Nephron progenitor cell (in vitro differentiated cells): Measurements from ENCODE around the gene DLG5.

Experiments used
- DNase-seq: peaks from one replicate; pipeline ENCODE4 v3.0.0; 2021
- H3K27ac Mint-ChIP-seq: 2 replicates; pipeline ENCODE4 v1.8.0; 2021; ENCODE audit warnings: mild to moderate bottlenecking, moderate library complexity, mixed read lengths
- H3K27me3 Mint-ChIP-seq: 2 replicates; pipeline ENCODE4 v1.8.0; 2021; ENCODE audit warnings: mild to moderate bottlenecking, low read depth, mixed read lengths; ENCODE audit not compliant: poor library complexity
- H3K36me3 Mint-ChIP-seq: 2 replicates; pipeline ENCODE4 v1.8.0; 2021; ENCODE audit warnings: low read depth, mixed read lengths
- H3K4me1 Mint-ChIP-seq: 2 replicates; pipeline ENCODE4 v1.8.0; 2021; ENCODE audit warnings: mixed read lengths
- H3K4me3 Mint-ChIP-seq: 2 replicates; pipeline ENCODE4 v1.8.0; 2021; ENCODE audit warnings: mild to moderate bottlenecking, moderate library complexity, mixed read lengths
- H3K9me3 Mint-ChIP-seq: 2 replicates; pipeline ENCODE4 v1.8.0; 2021; ENCODE audit warnings: mild to moderate bottlenecking, moderate library complexity, mixed read lengths
- CTCF ChIP-seq: fragments of 200-600 bp; sonication (generic); IDR thresholded peaks from 2 replicates; pipeline ENCODE4 v1.5.0; 2021; ENCODE audit warnings: antibody characterized with exemption

The DLG5 gene

GRCh38 chr10:77887631-77888355, 38.8 kb downstream of the DLG5 start:
- Mint-ChIP-seq H3K9me3 (no peaks in the 10 kb centered on the region), H3K27ac (peak overlapping the region; percentile 34), H3K4me3 (peak overlapping the region; percentile 58), H3K36me3 (no peaks in the 10 kb centered on the region), H3K27me3 (peaks cover 3% of the 10 kb centered on the region), H3K4me1 (peaks cover 89% of the 10 kb centered on the region)
- TF ChIP-seq CTCF: no peak
- DNase-seq: no peak

GRCh38 chr10:77886795-77887355, 39.7 kb downstream of the DLG5 start:
- no peak overlapping the region for H3K4me3 Mint-ChIP-seq
- H3K27ac Mint-ChIP-seq: no peak overlapping the region
- peaks cover 90% of the 10 kb centered on the region for H3K4me1 Mint-ChIP-seq
- H3K36me3 Mint-ChIP-seq: no peaks in the 10 kb centered on the region
- H3K9me3 Mint-ChIP-seq: no peaks in the 10 kb centered on the region
- TF ChIP-seq CTCF: no peak
- H3K27me3 Mint-ChIP-seq: peaks cover 3% of the 10 kb centered on the region
- DNase-seq: no peak

- no peak overlapping the region for H3K27ac Mint-ChIP-seq
Observed at GRCh38 chr10:77884181-77884580, 42.4 kb downstream of the DLG5 start.

GRCh38 chr10:77881636-77882035, 44.9 kb downstream of the DLG5 start:
- Mint-ChIP-seq H3K27ac (no peak overlapping the region), H3K4me1 (peaks cover 80% of the 10 kb centered on the region), H3K36me3 (peaks cover 4% of the 10 kb centered on the region), H3K9me3 (no peaks in the 10 kb centered on the region), H3K4me3 (no peak overlapping the region), H3K27me3 (no peaks in the 10 kb centered on the region)
- no peak for TF ChIP-seq CTCF
- DNase-seq: no peak

More at GRCh38 chr10:77884181-77884580, 42.4 kb downstream of the DLG5 start:
- Mint-ChIP-seq H3K4me3 (no peak overlapping the region), H3K27me3 (no peaks in the 10 kb centered on the region), H3K36me3 (peaks cover 4% of the 10 kb centered on the region), H3K4me1 (peaks cover 82% of the 10 kb centered on the region), H3K9me3 (no peaks in the 10 kb centered on the region)
- TF ChIP-seq CTCF: no peak
- DNase-seq: no peak

GRCh38 chr10:77881222-77881621, 45.3 kb downstream of the DLG5 start:
- Mint-ChIP-seq H3K4me3 (no peak overlapping the region), H3K4me1 (peaks cover 76% of the 10 kb centered on the region), H3K27me3 (no peaks in the 10 kb centered on the region), H3K36me3 (peaks cover 4% of the 10 kb centered on the region), H3K27ac (no peak overlapping the region), H3K9me3 (no peaks in the 10 kb centered on the region)
- no peak for TF ChIP-seq CTCF
- DNase-seq: no peak

- Mint-ChIP-seq H3K4me3 (no peak overlapping the region), H3K4me1 (peaks cover 74% of the 10 kb centered on the region), H3K9me3 (no peaks in the 10 kb centered on the region), H3K36me3 (peaks cover 4% of the 10 kb centered on the region), H3K27me3 (no peaks in the 10 kb centered on the region), H3K27ac (no peak overlapping the region)
- DNase-seq: no peak
- no peak for TF ChIP-seq CTCF
Observed at GRCh38 chr10:77879710-77880109, 46.8 kb downstream of the DLG5 start.
